NCI-H446 treated with DMSO at 0.1 percent for 48 hours (cell line): ENCODE data around the gene PDIK1L.

Experiments
- DNase-seq: peaks from one replicate; lab custom pipeline; 2025; lab: John Stamatoyannopoulos, UW

Gene PDIK1L

GRCh38 chr1:26171084-26172072, 59.8 kb downstream of the PDIK1L start, which contains the start of gene ZNF593OS:
Gene ZNF593OS (minus strand): TSS chr1:26171832. CDS start chr1:26171661, 171 bp downstream.
- no peak for DNase-seq
